Activated CD4-positive, alpha-beta T cell treated with anti-CD3 and anti-CD28 coated beads, Interleukin-2, amount 10 ng/mL, durations not matched to agents 7 days and 5 days (primary cell): ENCODE results near the gene PRAME. TPM values are rescaled to one million over a fixed set of nuclear protein-coding genes. Genes with fewer than 3 reads are reported as not detected.
"Not testable (repeated sequence)": the region's sequence is repeated elsewhere in the genome, so short reads cannot be mapped to it uniquely, and the experiment has no call there.

ENCODE experiments used
- CTCF ChIA-PET: fragments of 350-600 bp; sonication (Branson Sonifier 250); formaldehyde crosslinking; loops from one replicate; lab custom pipeline; 2021; ENCODE audit warnings: antibody characterized with exemption; lab: Charles Lee
- POLR2A ChIA-PET: fragments of 350-600 bp; sonication (Branson Sonifier 250); formaldehyde crosslinking; loops from one replicate; lab custom pipeline; 2021; ENCODE audit warnings: antibody characterized with exemption; lab: Charles Lee
- DNase-seq: peaks from one replicate; pipeline ENCODE4 v3.0.0-alpha.2; 2020
- H3K27ac Mint-ChIP-seq: one replicate; pipeline ENCODE4 v1.8.0; 2021; ENCODE audit warnings: mild to moderate bottlenecking, moderate library complexity, mixed read lengths
- H3K27me3 Mint-ChIP-seq: one replicate; pipeline ENCODE4 v1.8.0; 2021; ENCODE audit warnings: mixed read lengths
- H3K36me3 Mint-ChIP-seq: one replicate; pipeline ENCODE4 v1.8.0; 2021; ENCODE audit warnings: low read depth, mixed read lengths
- H3K4me1 Mint-ChIP-seq: one replicate; pipeline ENCODE4 v1.8.0; 2021; ENCODE audit warnings: mixed read lengths
- H3K4me3 Mint-ChIP-seq: one replicate; pipeline ENCODE4 v1.8.0; 2021; ENCODE audit warnings: mild to moderate bottlenecking, moderate library complexity, mixed read lengths
- H3K9me3 Mint-ChIP-seq: one replicate; pipeline ENCODE4 v1.8.0; 2021; ENCODE audit warnings: mixed read lengths
- total RNA-seq, 2 experiments: library from RNA; stranded (reverse); gene quantifications; one replicate each; pipeline ENCODE4 v1.2.3, GENCODE V29; 2021

The PRAME gene, protein sequence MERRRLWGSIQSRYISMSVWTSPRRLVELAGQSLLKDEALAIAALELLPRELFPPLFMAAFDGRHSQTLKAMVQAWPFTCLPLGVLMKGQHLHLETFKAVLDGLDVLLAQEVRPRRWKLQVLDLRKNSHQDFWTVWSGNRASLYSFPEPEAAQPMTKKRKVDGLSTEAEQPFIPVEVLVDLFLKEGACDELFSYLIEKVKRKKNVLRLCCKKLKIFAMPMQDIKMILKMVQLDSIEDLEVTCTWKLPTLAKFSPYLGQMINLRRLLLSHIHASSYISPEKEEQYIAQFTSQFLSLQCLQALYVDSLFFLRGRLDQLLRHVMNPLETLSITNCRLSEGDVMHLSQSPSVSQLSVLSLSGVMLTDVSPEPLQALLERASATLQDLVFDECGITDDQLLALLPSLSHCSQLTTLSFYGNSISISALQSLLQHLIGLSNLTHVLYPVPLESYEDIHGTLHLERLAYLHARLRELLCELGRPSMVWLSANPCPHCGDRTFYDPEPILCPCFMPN
- not detected for total RNA-seq

DNA sequence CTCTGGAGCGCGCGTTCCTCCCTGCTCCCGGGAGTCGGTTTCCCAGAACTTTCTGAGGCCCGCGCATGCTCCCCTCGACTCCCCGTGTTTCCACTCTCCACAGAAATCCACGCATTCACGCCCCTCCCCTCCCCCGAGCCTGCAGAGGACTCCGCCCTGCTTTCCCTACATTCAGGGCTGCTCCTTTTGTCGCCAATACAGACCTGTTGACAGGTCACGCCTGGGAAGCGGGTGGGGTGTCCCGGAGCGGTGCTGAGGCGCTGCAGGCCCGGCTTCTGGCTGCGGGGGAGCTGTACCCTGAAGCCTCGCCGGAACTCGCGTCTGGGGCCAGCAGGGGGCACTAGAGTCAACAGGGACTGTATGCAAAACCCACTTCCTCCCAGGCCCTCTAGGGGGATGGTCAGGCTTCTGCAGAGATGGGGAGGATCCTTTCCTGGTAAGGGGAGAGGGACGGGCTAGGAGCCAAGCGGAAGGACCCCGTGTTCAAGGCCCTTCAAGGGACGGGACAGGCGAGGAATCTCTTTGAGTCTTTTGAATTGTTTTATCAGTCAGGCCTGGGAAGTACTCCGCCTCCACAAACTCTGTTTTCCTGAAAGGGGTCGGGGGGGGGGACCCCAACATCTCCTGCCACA is at the start of gene PRAME:
Gene PRAME, minus strand, starts transcription at position 294 of the 632 bp plus-strand sequence. CDS start 2,433 bp downstream, outside the sequence.
- CTCF ChIA-PET, result interaction anchor here (1.0 to 1.4 kb wide), 4 partner anchors 8 to 85 kb away, joined by 3 to 5 read pairs (median 4); no protein-coding TSS in a partner anchor
- Mint-ChIP-seq H3K4me1 (peaks cover 4% of the 10 kb centered on the region), H3K36me3 (no peaks in the 10 kb centered on the region), H3K27me3 (no peaks in the 10 kb centered on the region), H3K27ac (no peak within 1 kb of the TSS), H3K4me3 (no peak within 1 kb of the TSS), H3K9me3 (no peaks in the 10 kb centered on the region)
- peak; percentile 82 for DNase-seq
- POLR2A ChIA-PET, result no interaction called here

DNA sequence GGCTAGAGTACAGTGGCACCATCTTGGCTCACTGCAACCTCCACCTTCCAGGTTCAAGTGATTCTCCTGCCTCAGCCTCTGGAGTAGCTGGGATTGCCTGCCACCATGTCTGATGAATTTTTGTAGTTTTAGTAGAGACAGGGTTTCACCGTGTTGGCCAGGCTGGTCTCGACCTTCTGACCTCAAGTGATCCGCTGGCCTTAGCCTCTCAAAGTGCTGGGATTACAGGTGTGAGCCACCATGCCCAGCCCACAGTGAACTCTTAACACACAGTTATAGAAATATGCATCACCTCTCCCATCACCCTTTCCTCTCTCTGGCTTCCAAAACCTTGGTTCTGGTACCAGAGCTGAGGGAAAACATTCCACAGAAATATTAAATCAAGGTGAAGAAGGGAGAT is 49.0 kb upstream of the PRAME start:
- CTCF ChIA-PET, DNase-seq, H3K9me3 Mint-ChIP-seq, H3K4me3 Mint-ChIP-seq, H3K4me1 Mint-ChIP-seq, H3K27me3 Mint-ChIP-seq, H3K27ac Mint-ChIP-seq, POLR2A ChIA-PET, H3K36me3 Mint-ChIP-seq: not testable (repeated sequence)

DNA sequence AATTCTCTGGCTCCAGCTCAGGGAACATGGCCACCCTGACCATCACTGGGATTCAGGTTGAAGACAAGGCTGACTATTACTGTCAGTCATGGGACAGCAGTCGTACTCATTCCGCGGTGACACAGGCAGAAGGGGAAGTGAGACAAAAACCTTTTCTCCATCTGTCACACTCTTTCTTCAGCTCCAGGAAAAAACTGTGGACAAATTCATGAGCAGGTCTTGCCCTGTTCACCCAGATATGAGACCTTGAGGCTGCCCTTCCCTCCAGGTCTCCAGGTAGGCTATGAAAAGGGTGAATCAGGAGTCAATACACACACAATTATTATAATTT is 46.0 kb upstream of the PRAME start:
- Mint-ChIP-seq H3K4me3 (no peak overlapping the region), H3K27me3 (peaks cover 2% of the 10 kb centered on the region), H3K27ac (no peak overlapping the region), H3K4me1 (no peaks in the 10 kb centered on the region), H3K36me3 (no peaks in the 10 kb centered on the region), H3K9me3 (no peaks in the 10 kb centered on the region)
- POLR2A ChIA-PET, result no interaction called here
- CTCF ChIA-PET, result interaction anchor here (1.6 kb wide), 1 partner anchor 14 kb away, joined by 3 read pairs; no protein-coding TSS in a partner anchor
- DNase-seq, result no peak

DNA sequence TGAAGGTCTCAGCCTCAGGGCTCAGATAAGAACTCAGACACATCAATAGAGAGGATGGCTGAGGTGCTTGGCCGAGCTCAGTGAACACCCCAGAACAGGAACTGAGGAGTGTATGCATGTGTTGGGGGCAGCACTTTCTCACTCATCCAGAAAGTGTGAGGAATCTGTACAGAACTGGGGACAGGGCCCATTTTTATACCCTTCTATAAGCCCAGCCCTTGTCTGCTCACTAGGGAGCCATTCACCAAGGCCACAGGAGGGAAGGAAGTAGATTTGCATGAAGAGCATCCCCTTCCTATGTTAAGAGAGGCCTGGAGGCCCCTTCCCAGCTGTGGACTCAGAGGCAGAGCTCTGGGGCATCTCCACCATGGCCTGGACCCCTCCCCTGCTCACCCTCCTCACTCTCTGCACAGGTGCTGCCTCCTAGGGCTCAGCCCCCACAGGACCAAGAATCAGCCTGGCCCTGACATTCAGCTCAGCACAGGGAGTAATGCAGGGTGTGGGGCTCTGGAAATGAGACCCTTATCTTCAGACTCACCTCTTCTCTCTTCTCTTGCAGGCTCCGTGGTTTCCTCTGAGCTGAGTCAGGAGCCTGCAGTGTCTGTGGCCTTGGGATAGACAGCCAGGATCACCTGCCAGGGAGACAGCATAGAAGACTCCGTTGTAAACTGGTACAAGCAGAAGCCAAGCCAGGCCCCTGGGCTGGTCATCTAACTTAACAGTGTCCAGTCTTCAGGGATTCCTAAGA is 45.4 kb upstream of the PRAME start:
- DNase-seq, result no peak
- POLR2A ChIA-PET, result no interaction called here
- Mint-ChIP-seq H3K27me3 (peaks cover 2% of the 10 kb centered on the region), H3K9me3 (no peaks in the 10 kb centered on the region), H3K4me1 (no peaks in the 10 kb centered on the region), H3K27ac (no peak overlapping the region), H3K36me3 (no peaks in the 10 kb centered on the region), H3K4me3 (no peak overlapping the region)
- CTCF ChIA-PET, result interaction anchor here (0.5 to 1.6 kb wide), 2 partner anchors 13 to 293 kb away, joined by 3 read pairs; no protein-coding TSS in a partner anchor

DNA sequence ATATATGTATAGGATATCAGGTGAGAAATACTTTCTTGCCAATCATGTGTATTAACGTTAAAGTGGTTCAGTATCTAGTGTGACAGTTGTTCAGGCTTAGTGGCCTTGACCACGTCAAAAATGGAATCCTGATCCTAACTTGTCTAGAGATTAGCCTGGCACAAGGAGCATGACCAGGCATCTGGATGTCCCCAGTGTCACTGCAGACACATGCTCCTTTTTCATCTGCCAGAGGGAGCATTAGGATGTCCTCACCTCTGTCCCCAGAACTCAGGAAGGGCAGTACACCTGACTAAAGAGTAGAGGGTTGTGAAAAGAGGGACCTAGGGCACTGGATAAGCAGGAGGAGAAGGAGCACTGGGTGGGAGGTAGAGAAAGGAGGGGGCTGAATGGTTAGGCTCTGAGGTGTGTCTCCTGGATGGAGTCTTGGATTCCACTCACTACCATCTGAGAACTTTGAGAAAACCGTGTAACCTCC is 44.4 kb upstream of the PRAME start:
- Mint-ChIP-seq H3K9me3 (no peaks in the 10 kb centered on the region), H3K27me3 (peaks cover 2% of the 10 kb centered on the region), H3K27ac (no peak overlapping the region), H3K4me1 (no peaks in the 10 kb centered on the region), H3K36me3 (no peaks in the 10 kb centered on the region), H3K4me3 (no peak overlapping the region)
- ChIA-PET CTCF (no interaction called here), POLR2A (no interaction called here)
- DNase-seq, result no peak

DNA sequence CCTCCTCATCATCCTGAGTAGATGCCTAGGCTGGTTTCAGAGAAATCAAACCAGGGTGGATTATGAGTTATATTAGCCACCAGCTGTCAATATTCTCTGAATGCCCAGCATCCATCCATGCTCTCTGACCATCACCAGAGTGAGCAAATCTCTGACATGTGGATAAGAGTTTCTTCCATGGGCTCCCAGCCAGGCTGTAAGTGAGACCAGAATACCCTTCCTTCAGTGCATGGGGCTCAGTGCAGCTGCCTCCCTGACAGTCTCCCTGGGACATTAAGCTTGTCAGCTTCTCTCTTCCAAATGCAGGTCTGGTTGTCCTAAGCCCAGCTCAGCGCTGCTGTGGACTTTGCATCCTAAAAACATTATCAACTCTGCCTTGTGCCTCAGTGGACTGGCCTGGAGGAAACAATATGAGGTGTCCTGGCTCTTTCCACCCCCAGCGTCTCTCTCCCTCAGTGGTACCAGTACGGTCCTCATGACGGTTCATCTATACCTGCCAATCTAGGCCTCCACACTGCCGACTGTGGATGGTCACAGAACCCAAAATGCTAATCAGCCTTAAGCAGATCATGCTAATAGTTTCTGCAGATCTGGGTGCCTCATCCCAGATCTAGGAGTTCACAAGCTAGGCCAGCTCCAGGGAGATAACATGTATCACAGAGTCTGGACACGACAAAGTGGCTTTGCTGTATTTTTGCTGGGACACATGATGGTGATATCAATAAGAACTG is 41.6 kb upstream of the PRAME start:
- H3K9me3 Mint-ChIP-seq, result no peaks in the 10 kb centered on the region
- CTCF ChIA-PET, result interaction anchor here (1.5 kb wide), 1 partner anchor 10 kb away, joined by 8 read pairs; no protein-coding TSS in a partner anchor
- peaks cover 2% of the 10 kb centered on the region for H3K27me3 Mint-ChIP-seq
- no peak overlapping the region for H3K27ac Mint-ChIP-seq
- POLR2A ChIA-PET, result interaction anchor here (0.5 kb wide), 1 partner anchor 13 kb away, joined by 3 read pairs; no protein-coding TSS in a partner anchor
- no peak for DNase-seq
- no peaks in the 10 kb centered on the region for H3K4me1 Mint-ChIP-seq
- H3K4me3 Mint-ChIP-seq, result no peak overlapping the region
- no peaks in the 10 kb centered on the region for H3K36me3 Mint-ChIP-seq

DNA sequence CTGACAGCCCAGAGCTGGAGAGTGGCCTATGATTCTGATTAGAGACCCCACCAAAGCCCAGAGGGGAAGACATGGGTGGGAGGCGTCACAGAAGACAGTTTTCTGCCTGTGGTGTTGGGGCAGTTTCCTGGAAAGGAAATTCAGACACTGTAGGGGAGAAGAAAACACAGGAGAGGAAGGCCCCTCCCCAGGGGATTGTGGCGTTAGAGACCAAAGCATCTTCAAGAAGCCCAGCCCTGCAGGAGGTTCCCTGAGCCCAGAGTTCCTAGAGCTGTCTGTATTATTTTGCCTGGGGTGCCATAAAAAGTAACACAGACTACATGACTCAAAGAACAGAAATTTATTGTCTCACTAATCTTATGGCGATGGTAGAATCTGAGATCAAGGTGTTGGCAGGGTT is 40.2 kb upstream of the PRAME start:
- H3K4me1 Mint-ChIP-seq, result no peaks in the 10 kb centered on the region
- POLR2A ChIA-PET, result no interaction called here
- CTCF ChIA-PET, result interaction anchor here (1.5 kb wide), 1 partner anchor 8 kb away, joined by 8 read pairs; no protein-coding TSS in a partner anchor
- no peak overlapping the region for H3K4me3 Mint-ChIP-seq
- H3K9me3 Mint-ChIP-seq, result no peaks in the 10 kb centered on the region
- no peak overlapping the region for H3K27ac Mint-ChIP-seq
- H3K27me3 Mint-ChIP-seq, result peaks cover 2% of the 10 kb centered on the region
- no peak for DNase-seq
- no peaks in the 10 kb centered on the region for H3K36me3 Mint-ChIP-seq

DNA sequence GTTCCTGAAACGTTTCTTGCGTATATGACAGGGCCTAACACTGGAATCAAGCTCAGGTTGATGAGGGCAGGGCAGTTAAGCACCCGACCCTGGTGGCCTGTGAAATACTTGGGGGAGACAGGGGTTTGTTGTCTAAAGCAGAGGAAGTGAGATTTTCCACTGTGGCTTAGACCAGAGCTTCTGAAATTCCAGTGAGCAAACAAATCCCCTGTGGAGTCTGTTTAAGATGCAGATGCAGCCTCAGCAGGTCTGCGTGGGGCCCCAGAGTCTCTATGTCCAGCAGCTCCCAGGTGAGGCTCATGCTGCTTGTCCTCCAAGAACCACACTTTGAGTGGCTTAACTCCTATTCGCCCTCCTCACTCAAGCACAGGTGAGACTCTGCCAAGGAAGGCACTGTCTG is 39.1 kb upstream of the PRAME start:
- no peak overlapping the region for H3K27ac Mint-ChIP-seq
- DNase-seq, result no peak
- peaks cover 2% of the 10 kb centered on the region for H3K27me3 Mint-ChIP-seq
- ChIA-PET CTCF (no interaction called here), POLR2A (no interaction called here)
- H3K4me1 Mint-ChIP-seq, result no peaks in the 10 kb centered on the region
- H3K4me3 Mint-ChIP-seq, result no peak overlapping the region
- no peaks in the 10 kb centered on the region for H3K36me3 Mint-ChIP-seq
- H3K9me3 Mint-ChIP-seq, result no peaks in the 10 kb centered on the region

DNA sequence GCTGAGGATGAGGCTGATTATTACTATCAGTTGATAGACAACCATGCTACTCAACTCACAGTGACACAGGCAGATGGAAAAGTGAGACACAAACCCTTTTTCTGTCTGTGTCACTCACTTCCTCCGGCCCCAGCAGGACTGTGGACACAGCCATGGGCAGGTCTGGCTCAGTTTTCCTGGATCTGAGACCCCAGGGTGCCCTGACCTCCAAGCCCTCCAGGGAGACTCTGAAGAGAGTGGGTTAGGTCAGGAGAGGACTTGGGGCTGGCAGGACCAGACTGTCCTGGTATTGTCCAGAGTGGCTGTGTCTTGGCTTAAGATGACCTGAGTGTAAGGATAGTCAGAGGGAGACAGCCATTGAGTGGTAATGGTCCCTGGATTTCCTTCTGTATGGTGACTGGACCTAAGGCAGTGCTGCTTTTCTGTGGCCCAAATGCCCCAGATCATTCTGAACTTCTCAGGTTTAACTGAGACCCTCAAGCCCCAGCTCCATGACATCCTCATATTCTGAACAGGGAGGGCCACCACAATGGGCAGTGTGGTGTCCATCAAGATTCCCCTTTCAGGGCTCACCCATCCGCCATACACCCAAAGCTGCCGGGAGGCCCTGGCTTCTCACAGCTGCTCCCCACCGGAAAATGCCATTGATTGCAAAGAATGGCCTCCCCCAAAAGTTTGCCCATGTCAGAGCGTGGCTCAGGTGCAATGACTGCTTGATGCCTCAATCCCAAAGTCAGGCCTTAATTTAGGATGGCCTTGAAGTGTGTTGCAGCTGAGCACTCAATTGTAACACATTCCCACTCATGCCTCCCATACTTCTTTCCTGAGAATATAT is 36.2 kb upstream of the PRAME start:
- no peaks in the 10 kb centered on the region for H3K9me3 Mint-ChIP-seq
- peaks cover 5% of the 10 kb centered on the region for H3K27me3 Mint-ChIP-seq
- H3K4me1 Mint-ChIP-seq, result no peaks in the 10 kb centered on the region
- H3K4me3 Mint-ChIP-seq, result no peak overlapping the region
- POLR2A ChIA-PET, result no interaction called here
- no peak for DNase-seq
- CTCF ChIA-PET, result no interaction called here
- H3K27ac Mint-ChIP-seq, result no peak overlapping the region
- H3K36me3 Mint-ChIP-seq, result no peaks in the 10 kb centered on the region

DNA sequence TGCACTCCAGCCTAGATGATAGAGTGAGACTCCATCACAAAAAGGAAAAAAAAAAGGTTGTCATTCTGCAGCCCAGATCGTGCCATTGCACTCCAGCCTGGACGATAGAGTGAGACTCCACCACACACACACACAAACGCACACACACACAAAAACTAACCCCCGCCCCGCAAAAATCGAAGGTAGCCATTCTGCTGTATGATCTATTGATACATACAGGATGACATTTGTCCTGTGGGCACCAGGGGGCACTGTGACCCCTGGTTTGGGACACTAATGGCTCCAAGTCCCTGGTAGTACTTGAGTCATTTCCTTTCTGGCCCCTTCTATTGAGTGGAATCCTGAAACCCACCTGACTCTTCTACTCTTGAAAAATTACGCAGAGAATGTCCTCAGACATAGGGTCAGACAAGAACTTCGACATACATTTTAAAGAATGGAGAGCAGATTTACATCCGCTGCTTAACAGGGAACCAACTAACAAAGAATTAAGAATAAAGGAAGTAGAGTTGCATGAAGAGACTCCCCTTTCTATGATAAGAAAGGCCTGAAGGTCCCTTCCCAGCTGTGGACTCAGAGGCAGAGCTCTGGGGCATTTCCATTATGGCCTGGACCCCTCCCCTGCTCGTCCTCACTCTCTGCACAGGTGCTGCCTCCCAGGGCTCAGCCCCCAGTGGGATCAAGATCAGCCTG is 35.0 kb upstream of the PRAME start:
- H3K27me3 Mint-ChIP-seq, result peaks cover 5% of the 10 kb centered on the region
- H3K4me1 Mint-ChIP-seq, result no peaks in the 10 kb centered on the region
- peak; percentile 61 for DNase-seq
- CTCF ChIA-PET, result interaction anchor here (0.7 kb wide), 1 partner anchor 11 kb away, joined by 3 read pairs; no protein-coding TSS in a partner anchor
- no peak overlapping the region for H3K27ac Mint-ChIP-seq
- H3K9me3 Mint-ChIP-seq, result no peaks in the 10 kb centered on the region
- POLR2A ChIA-PET, result no interaction called here
- no peaks in the 10 kb centered on the region for H3K36me3 Mint-ChIP-seq
- no peak overlapping the region for H3K4me3 Mint-ChIP-seq

DNA sequence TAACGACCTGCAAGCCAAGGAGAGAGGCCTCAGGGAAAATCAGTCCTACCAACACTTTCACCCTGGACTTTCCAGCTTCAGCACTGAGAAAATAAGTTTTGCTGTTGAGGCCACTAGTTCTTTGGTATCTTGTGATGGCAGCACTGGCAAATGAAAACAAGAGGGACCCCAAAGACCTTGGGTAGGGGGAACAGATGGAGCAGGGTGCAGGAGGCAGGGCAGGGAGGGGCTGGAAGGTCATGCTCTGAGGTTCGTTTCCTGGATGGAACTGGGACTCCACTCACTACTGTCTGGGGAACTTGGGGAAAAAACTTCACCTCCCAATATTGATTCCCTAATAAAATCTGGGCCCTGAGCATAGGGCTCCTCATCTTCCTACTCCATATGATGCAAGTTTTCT is 34.2 kb upstream of the PRAME start:
- no peaks in the 10 kb centered on the region for H3K36me3 Mint-ChIP-seq
- no peaks in the 10 kb centered on the region for H3K4me1 Mint-ChIP-seq
- no peak overlapping the region for H3K27ac Mint-ChIP-seq
- no peaks in the 10 kb centered on the region for H3K9me3 Mint-ChIP-seq
- no peak for DNase-seq
- POLR2A ChIA-PET, result no interaction called here
- CTCF ChIA-PET, result interaction anchor here (0.7 kb wide), 1 partner anchor 10 kb away, joined by 3 read pairs; no protein-coding TSS in a partner anchor
- no peak overlapping the region for H3K4me3 Mint-ChIP-seq
- peaks cover 5% of the 10 kb centered on the region for H3K27me3 Mint-ChIP-seq
